Epidermal melanocyte (primary cell): ENCODE measurements around the gene AUTS2.

Source experiments
- DNase-seq: peaks from one replicate; pipeline ENCODE4 v3.0.0; 2011; ENCODE audit warnings: low spot score; ENCODE audit not compliant: insufficient read length

The AUTS2 gene

GRCh38 chr7:70614237-70615045 lies 1016.2 kb downstream of the AUTS2 start:
- no peak for DNase-seq

- no peak for DNase-seq
Observed at GRCh38 chr7:70615066-70615606, 1016.9 kb downstream of the AUTS2 start.

GRCh38 chr7:70616211-70616610 lies 1017.9 kb downstream of the AUTS2 start:
- DNase-seq = no peak

GRCh38 chr7:70616821-70617220 lies 1018.5 kb downstream of the AUTS2 start:
- no peak for DNase-seq

GRCh38 chr7:70618020-70618551 lies 1019.8 kb downstream of the AUTS2 start:
- no peak for DNase-seq

- DNase-seq = no peak
Observed at GRCh38 chr7:70619130-70619529, 1020.9 kb downstream of the AUTS2 start.

GRCh38 chr7:70619659-70620058 lies 1021.4 kb downstream of the AUTS2 start:
- DNase-seq = no peak

GRCh38 chr7:70620333-70621055 lies 1022.2 kb downstream of the AUTS2 start:
- DNase-seq = no peak

GRCh38 chr7:70621954-70622600 lies 1023.8 kb downstream of the AUTS2 start:
- DNase-seq = no peak

GRCh38 chr7:70622936-70623335 lies 1024.7 kb downstream of the AUTS2 start:
- no peak for DNase-seq

GRCh38 chr7:70624500-70625103 lies 1026.3 kb downstream of the AUTS2 start:
- DNase-seq = no peak

GRCh38 chr7:70627461-70627860 lies 1029.2 kb downstream of the AUTS2 start:
- DNase-seq = no peak

- DNase-seq = no peak
Observed at GRCh38 chr7:70630440-70630817, 1032.2 kb downstream of the AUTS2 start.

- no peak for DNase-seq
Observed at GRCh38 chr7:70630818-70631457, 1032.7 kb downstream of the AUTS2 start.

- no peak for DNase-seq
Observed at GRCh38 chr7:70631718-70632117, 1033.4 kb downstream of the AUTS2 start.

- DNase-seq = no peak
Observed at GRCh38 chr7:70632400-70632799, 1034.1 kb downstream of the AUTS2 start.

- DNase-seq = no peak
Observed at GRCh38 chr7:70634071-70634470, 1035.8 kb downstream of the AUTS2 start.

GRCh38 chr7:70634610-70635068 lies 1036.4 kb downstream of the AUTS2 start:
- DNase-seq = no peak

GRCh38 chr7:70635633-70636032 lies 1037.4 kb downstream of the AUTS2 start:
- no peak for DNase-seq

GRCh38 chr7:70636169-70636568 lies 1037.9 kb downstream of the AUTS2 start:
- DNase-seq = no peak

- no peak for DNase-seq
Observed at GRCh38 chr7:70637726-70638125, 1039.5 kb downstream of the AUTS2 start.
